GM21423 (cell line): ENCODE results near the gene SF3B2.
"Not testable (repeated sequence)": the region's sequence is repeated elsewhere in the genome, so short reads cannot be mapped to it uniquely, and the experiment has no call there.

Experiments used
- ATAC-seq: cut with Tn5 transposase; IDR thresholded peaks from one replicate; pipeline ENCODE4 v1.9.1; 2021; ENCODE audit warnings: mild to moderate bottlenecking, moderate library complexity; ENCODE audit not compliant: unreplicated experiment

Gene SF3B2

DNA sequence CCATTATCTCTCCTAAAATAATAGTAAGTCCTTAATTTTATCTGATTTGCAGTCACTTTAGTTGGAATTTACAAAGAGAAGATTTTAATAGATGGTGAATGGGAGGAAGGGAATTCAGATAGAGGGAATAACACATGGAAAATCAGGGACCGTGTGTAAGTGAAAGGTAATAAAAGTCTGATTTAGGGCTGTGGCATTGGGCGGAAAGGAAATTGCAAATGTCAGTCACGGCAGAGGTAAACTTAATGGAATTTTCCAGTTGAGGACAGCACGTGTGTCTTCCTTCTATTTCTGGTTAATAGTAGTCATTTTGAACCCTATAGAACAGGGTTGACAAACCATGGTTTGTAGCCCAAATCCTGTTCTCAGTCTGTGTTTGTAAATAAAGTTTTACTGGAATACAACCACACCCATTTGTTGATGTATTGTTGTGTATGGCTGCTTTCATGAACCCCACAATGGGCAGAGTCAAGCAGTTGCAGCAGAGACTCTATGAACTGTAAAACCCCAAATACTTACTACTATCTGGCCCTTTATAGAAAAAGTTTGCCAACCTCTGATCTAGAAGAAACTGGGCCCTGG lies 52.0 kb downstream of the SF3B2 start:
- ATAC-seq = no peak

DNA sequence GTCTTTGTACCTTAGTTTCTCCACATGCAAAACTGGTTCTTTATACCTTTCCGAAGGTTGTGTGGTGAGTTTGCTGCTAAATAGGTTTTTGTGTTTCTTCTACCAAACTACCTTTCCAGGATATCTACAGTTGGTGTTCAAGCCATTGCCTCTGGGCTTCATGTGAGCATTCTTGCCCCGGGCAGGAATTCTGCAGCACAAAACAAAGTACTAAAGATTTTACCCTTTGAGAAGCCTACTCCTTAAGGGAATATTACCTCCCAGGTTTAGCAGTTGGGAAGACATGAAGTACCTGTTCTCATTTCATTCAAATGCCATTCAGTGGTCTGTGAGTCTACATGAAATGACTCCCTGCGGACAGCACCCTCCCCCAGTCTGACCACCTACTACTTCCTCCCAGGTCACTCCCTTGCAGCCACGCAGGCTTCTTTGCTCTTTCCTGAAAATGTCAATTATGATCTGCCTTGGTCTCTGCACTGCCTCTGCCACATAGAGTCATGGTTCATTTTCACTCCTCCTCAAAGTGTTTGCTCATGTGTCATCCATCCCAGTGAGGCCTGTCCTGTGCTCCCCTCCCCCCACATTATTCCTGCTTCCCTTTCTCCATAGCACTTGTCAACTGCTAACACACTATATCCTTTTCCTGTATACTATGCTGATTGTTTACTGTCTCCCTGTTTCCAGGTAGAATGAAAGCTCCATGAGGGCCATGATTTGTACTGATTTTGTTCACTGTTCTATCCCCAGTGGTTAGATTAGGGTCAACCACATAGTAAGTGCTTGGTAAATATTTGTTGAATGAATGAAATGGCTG lies 54.8 kb downstream of the SF3B2 start:
- ATAC-seq = no peak

DNA sequence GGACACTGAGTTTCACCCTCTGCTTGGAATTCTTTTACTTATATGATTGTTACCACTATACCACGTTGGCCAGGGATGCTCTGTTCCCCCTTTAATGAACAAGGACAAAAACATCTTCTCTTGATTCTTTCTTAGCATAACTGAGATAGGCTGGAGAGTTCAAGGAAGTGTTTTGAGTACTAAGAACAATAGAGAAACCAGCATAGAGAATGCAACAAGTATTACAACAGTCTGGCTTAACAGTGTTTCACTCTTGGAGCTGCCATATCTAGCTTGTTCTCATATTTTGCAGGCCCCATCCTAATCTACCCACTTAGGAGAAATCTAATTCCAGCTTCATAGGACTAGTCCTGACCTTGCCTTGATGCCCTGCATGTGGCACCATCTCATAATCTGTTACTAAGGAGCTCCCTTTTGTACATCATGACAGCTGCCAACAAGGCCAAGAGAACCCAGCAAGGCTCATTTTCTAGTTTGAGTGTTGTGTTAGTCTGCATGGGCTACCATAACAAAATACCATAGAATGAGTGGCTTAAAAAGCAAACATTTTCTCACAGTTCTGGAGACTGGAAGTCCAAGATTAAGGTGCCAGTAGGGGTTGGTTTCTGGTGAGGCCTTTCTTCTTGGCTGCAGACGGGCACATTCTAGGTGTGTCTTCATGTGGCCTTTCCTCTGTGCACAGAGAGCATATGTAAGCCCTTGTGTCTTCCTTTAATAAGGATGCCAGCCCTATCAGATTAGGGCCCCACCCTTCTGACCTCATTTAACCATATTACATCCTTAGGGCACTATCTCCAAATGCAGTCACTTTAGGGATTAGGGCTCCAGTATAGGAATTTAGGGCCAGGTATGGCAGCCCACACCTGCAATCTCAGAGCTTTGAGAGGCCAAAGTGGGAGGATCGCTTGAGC lies 55.7 kb downstream of the SF3B2 start:
- no peak for ATAC-seq

DNA sequence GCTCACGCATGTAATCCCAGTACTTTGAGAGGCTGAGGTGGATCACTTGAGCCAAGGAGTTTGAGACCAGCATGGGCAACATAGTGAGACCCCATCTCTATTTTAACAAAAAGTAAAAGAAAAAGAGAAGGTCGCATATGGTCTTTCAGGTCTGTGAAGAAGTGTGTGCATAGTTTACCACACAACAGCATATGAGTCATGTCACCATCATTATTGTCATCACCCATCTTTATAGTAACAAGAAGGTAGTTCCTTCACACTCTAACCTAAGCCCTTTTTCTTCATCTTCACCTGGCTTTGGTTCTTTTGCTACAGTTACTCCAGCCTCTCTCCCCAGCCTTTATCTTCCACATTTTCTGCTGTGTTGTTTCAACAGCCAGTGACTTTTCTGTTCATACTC lies 57.1 kb downstream of the SF3B2 start:
- ATAC-seq = no peak

DNA sequence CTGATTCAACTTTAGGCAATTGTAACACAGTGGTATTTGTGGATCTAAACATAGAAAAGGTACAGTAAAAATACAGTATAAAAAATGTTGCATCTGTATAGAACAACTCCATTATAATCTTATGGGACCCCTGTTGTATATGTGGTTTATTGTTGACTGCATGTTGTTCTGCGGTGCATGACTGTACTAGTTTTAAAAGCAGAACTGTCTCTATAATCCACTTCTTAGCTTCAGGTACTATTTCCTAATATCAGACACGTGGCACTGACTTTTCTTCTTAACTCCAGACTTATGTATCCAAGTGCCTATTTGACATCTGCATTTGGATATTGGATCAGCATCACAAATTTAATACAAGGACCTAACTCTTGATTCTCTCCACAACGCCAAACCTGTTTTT lies 59.0 kb downstream of the SF3B2 start:
- no peak for ATAC-seq

DNA sequence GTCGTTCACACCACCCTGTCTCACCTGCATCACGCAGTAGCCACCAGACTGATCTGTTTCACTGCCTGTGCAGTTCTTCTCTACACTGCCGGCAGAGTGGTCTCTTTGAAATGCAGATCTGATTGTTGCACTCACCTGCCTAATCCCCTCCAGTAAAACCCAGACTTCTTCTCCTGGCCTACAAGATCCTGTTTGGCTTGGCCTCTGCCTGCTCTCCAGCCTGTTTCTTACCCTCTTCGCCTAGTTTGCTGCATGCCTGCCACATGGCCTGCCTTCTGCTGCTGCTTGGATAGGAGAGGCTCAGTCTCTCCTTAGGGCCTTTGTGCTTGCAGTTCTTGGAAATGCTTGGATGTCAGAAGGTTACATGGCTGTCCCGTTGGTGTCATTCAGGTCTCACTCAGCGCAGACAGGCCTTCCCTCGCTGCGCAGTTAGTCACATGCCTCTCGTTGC lies 59.9 kb downstream of the SF3B2 start:
- ATAC-seq = no peak

DNA sequence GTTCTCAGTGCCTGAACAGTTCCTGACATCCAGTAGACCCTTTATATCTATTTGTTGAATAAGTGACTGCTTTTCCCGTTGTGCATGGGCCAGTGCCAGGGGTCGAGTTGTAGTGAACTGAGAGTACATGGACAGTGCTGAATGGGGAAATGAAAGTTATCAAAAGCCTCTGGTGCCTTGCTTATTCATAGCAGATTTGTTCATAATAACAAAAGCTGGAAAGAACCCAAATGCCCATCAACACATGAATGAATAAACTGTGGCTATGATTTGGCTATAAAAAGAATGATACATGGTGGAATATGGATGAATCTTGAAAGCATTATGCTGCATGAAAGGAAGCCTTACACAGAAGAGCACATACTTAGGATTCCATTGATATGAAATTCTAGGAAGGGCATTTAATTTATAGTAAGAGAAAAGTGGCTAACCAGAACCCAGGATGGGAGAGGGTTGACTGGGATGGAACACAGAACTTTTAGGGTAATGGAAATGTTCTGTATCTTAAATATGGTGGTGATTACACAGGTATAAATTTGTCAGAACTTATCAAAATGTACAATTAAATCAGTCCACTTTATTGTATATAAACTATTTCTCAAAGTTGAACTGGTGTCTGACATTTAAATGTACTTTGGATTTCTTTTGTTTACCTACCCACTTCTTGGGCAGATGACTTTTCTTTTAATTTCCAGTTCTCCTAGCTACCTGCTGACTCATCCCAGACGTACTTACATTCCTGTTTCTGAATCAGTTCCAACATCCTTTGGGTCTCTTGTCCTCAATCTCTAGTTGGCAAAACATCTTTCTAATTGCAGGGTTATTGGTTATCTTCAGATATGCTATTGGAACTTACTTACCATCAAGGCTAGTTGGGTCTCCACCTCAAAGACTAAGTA lies 60.7 kb downstream of the SF3B2 start:
- ATAC-seq = no peak

DNA sequence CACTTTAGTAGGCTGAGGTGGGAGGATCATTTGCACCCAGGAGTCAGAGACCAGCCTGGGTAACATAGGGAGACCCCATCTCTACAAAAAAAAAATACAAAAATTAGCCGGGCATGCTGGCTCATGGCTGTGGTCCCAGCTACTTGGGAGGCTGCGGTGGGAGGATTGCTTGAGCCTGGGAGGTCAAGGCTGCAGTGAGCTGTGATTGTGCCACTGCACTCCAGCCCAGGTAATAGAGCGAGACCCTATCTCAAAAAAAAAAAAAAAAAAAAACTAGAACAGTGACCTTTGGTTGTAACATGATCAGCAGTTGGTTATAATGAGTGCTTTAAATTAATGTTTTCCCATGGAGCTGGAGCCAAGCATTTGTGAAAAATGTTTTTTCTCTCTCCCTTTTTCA lies 62.8 kb downstream of the SF3B2 start:
- not testable (repeated sequence) for ATAC-seq

DNA sequence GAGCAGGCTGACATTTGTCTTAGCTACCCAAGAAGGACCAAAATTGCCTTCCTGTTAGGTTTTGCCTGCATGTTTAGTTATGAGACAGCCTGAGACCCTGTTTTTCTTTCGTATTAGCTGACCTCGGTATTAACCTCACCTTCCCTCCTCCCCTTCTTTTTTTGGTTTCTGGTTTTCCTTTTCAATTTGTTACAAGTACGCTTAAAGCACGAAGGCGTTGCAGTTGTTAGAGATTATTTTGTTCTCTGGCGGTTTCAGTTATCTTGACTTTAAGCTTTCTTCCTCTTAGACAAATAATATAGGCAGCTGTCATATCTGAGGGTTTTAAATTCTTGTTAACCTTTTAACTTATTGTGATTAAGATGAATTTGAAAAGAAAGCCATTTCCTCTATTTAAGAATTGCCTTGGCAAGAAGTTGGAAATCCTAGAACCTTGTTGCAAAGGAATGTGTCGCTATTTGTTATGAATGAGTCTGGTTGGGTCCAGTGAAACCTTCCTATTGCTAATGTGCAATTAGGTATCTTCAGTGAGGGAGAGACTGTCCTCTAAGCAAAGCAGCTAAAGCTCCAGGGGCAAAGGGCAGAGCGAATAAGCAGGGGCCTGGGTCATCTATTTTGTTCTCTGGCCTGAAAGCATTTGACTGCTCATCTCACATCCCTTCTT lies 63.6 kb downstream of the SF3B2 start:
- peak; percentile 53 for ATAC-seq

DNA sequence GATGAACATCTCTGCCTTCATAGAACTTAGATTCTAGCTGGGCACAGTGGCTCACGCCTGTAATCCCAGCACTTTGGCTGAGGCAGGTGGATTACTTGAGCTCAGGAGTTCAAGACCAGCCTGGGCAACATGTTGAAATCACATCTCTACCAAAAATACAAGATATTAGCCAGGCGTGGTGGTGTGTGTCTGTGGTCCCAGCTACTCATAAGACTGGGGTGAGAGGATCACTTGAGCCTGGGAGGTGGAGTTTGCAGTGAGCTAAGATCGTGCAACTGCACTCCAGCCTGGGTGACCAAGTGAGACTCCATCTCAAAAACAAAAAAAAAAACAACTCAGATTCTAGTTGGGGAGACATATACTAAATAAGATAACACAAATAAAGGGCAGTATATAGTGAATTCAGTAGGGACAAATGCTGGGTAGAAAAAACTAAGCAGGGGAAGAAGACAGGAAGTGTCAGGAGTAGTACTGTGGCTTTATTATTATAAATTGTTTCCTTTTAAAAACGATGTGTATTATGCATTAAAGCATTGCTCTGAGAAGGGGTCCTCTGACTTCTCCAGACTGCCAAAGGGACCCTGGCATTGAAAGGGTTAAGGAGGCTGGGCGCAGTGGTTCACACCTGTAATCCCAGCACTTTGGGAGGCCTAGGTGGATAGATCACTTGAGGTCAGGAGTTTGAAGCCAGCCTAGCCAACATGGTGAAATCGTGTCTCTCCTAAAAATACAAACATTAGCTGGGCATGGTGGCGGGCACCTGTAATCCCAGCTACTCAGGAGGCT lies 64.6 kb downstream of the SF3B2 start:
- ATAC-seq = no peak

DNA sequence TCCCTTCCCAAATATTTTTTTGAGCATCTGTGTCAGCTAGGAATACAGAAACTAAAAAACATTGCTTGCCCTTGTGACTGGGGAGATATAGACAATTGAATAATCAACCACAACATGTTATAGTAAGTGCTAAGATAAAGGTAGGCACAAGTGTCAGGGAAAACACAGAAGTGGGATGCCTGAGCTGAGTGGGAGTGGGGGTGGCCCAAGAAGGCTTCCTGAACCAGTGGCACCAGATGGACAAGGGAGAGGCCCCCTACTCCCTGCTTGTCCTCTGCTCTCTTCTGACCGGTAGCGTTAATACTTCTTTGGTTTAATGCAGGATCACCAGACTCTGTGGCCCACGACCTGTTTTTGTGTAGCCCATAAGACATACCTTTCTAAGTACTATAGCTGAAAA lies 66.7 kb downstream of the SF3B2 start:
- no peak for ATAC-seq
